Thoracic aorta (tissue), 2 donors: ENCODE data around the gene FZD7. TPM values are rescaled to one million over a fixed set of nuclear protein-coding genes. Genes with fewer than 3 reads are reported as not detected.

Experiments
- ATAC-seq: fragments of 150-250 bp; one replicate; pipeline ENCODE4 v1.8.0; 2017; ENCODE audit warnings: low read depth; ENCODE audit not compliant: insufficient number of reproducible peaks, low FRiP score
- DNase-seq: peaks from one replicate; pipeline ENCODE4 v3.0.0-alpha.2; 2020; ENCODE audit warnings: low spot score
- H3K27ac ChIP-seq, 2 donors: fragments of 200-600 bp; sonication (generic); 1 replicate in 1 of 2; 2 replicates in 1 of 2; pipeline ENCODE4 v1.5.1; 2016; ENCODE audit warnings: mild to moderate bottlenecking in 2 of 2, moderate library complexity in 2 of 2
- H3K27me3 ChIP-seq: fragments of 200-600 bp; sonication (generic); replicated peaks from 2 replicates; pipeline ENCODE4 v1.6.0; 2016; ENCODE audit warnings: mild to moderate bottlenecking; ENCODE audit not compliant: insufficient read depth
- H3K36me3 ChIP-seq: fragments of 200-600 bp; sonication (generic); one replicate; pipeline ENCODE4 v1.5.1; 2016
- H3K4me1 ChIP-seq, 2 donors: fragments of 200-600 bp; sonication (generic); 1 replicate in 1 of 2; 2 replicates in 1 of 2; pipeline versions ENCODE4 v1.5.1 to v1.6.0; 2016; ENCODE audit warnings: low read depth in 2 of 2, mild to moderate bottlenecking in 1 of 2; ENCODE audit not compliant: control insufficient read depth in 1 of 2
- H3K4me3 ChIP-seq: fragments of 200-600 bp; sonication (generic); 2 replicates; pipeline ENCODE4 v1.5.1; 2016; ENCODE audit warnings: mild to moderate bottlenecking
- H3K9me3 ChIP-seq: fragments of 200-600 bp; sonication (generic); 2 replicates; pipeline ENCODE4 v1.5.1; 2016
- CTCF ChIP-seq: fragments of 200-600 bp; sonication (generic); IDR thresholded peaks from one replicate; pipeline ENCODE4 v1.5.1; 2019; ENCODE audit warnings: antibody characterized with exemption
- total RNA-seq, 2 donors: library from RNA; depleted of rRNA; stranded (reverse); fragments of >200 nt; gene quantifications; one replicate each; pipeline versions ENCODE4 v1.1.0 to v1.2.3, GENCODE V29; 2016

The FZD7 gene
- total RNA-seq, 2 donors from 2014 or later, result 14.0 to 14.4 TPM

- no peak for ATAC-seq
- Histone ChIP-seq H3K27ac (peak overlapping the region; percentile 97 to 100), H3K36me3 (no peaks in the 10 kb centered on the region), H3K4me3 (peak overlapping the region; percentile 92), H3K9me3 (no peaks in the 10 kb centered on the region), H3K4me1 (peaks cover 16 to 37% of the 10 kb centered on the region in 2 donors), H3K27me3 (no peaks in the 10 kb centered on the region)
- DNase-seq, result no peak
- no peak for TF ChIP-seq CTCF
Measured at GRCh38 chr2:202032846-202033316, 774 bp upstream of the FZD7 start.

GRCh38 chr2:202034249-202035088 is 814 bp downstream of the FZD7 start:
- TF ChIP-seq CTCF, result no peak
- Histone ChIP-seq H3K27ac (peak overlapping the region; percentile 90 to 95), H3K27me3 (no peaks in the 10 kb centered on the region), H3K4me1 (peaks cover 24 to 53% of the 10 kb centered on the region in 2 donors), H3K4me3 (peak overlapping the region; percentile 92), H3K9me3 (no peaks in the 10 kb centered on the region), H3K36me3 (no peaks in the 10 kb centered on the region)
- DNase-seq (no peak), ATAC-seq (no peak)

- ATAC-seq, result no peak
- Histone ChIP-seq H3K36me3 (no peaks in the 10 kb centered on the region), H3K27me3 (no peaks in the 10 kb centered on the region), H3K4me3 (peak overlapping the region; percentile 92), H3K4me1 (peaks cover 27 to 61% of the 10 kb centered on the region in 2 donors), H3K9me3 (no peaks in the 10 kb centered on the region), H3K27ac (peak overlapping the region; percentile 90 to 95)
- no peak for DNase-seq
- TF ChIP-seq CTCF, result peak; percentile 43
Measured at GRCh38 chr2:202035089-202035940, 1.7 kb downstream of the FZD7 start.

GRCh38 chr2:202035941-202036372 is 2.3 kb downstream of the FZD7 start:
- DNase-seq, result no peak
- ATAC-seq, result no peak
- H3K4me3 ChIP-seq, result peak overlapping the region; percentile 92
- no peaks in the 10 kb centered on the region for H3K9me3 ChIP-seq
- H3K36me3 ChIP-seq, result no peaks in the 10 kb centered on the region
- H3K27ac ChIP-seq, result no peak overlapping the region
- H3K27me3 ChIP-seq, result no peaks in the 10 kb centered on the region
- H3K4me1 ChIP-seq, result peaks cover 27 to 65% of the 10 kb centered on the region in 2 donors
- no peak for TF ChIP-seq CTCF

GRCh38 chr2:202036601-202037037 is 3.0 kb downstream of the FZD7 start:
- Histone ChIP-seq H3K4me1 (peaks cover 27 to 64% of the 10 kb centered on the region in 2 donors), H3K4me3 (peak overlapping the region; percentile 92), H3K27me3 (no peaks in the 10 kb centered on the region), H3K9me3 (no peaks in the 10 kb centered on the region), H3K36me3 (no peaks in the 10 kb centered on the region), H3K27ac (no peak overlapping the region)
- no peak for DNase-seq
- ATAC-seq, result no peak
- no peak for TF ChIP-seq CTCF
